ENCODE data around the gene CACNB2. TPM values are rescaled to one million over a fixed set of nuclear protein-coding genes. Genes with fewer than 3 reads are reported as not detected.

CACNB2 gene
- total RNA-seq, 1 donor from 2014 or later: 3.5 TPM

DNA sequence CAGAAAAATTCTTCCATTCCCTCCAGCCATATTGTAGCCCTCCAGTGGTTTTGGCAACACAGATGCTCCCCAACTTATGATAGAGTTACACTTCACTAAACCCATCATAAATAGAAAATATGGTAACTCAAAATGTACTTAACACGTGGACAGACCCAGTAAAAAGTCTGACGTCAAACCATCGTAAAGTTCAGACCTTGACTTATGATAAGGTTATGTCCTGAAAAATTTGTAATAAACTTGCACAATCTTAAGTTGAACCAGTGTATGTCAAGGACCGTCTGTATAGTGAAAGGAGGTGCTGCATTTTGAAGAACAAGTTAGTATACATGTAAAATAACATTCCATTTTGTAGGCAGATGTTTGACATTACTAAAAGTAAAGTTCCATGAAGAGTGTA, 368.4 kb downstream of the CACNB2 start:
- no peaks in the 10 kb centered on the region for H3K27me3 Mint-ChIP-seq (ENCODE audit: insufficient read depth, low read depth)
- no peaks in the 10 kb centered on the region for H3K9me3 ChIP-seq (ENCODE audit: low read depth)
- H3K9me3 Mint-ChIP-seq: no peaks in the 10 kb centered on the region
- H3K4me1 Mint-ChIP-seq: no peaks in the 10 kb centered on the region
- no peak overlapping the region for H3K4me3 Mint-ChIP-seq
- TF ChIP-seq EZH2phosphoT487 (IDR thresholded peaks at IDR 0.05) (no peak), EZH2 (IDR thresholded peaks at IDR 0.05) (no peak), CTCF (IDR thresholded peaks at IDR 0.05) (no peak)
- H3K9ac ChIP-seq: no peak overlapping the region
- no peaks in the 10 kb centered on the region for H3K4me1 ChIP-seq
- H3F3A ChIP-seq (ENCODE audit: low read depth): no peaks in the 10 kb centered on the region
- H3K79me2 ChIP-seq (ENCODE audit: low read depth): no peaks in the 10 kb centered on the region
- no peaks in the 10 kb centered on the region for H4K20me1 ChIP-seq (ENCODE audit: low read depth)
- H3K27me3 ChIP-seq: no peaks in the 10 kb centered on the region
- H3K27ac ChIP-seq: no peak overlapping the region
- no peak overlapping the region for H2AFZ ChIP-seq (replicated peaks)
- no peaks in the 10 kb centered on the region for H3K36me3 ChIP-seq
- no peak overlapping the region for H3K27ac Mint-ChIP-seq
- no peak overlapping the region for H3K4me2 ChIP-seq
- no peak overlapping the region for H3K4me3 ChIP-seq
- DNase-seq (ENCODE audit: low spot score): no peak
- no peaks in the 10 kb centered on the region for H3K36me3 Mint-ChIP-seq

- no peak overlapping the region for H3K27ac Mint-ChIP-seq
- H3K36me3 Mint-ChIP-seq: no peaks in the 10 kb centered on the region
- H3K27me3 Mint-ChIP-seq (ENCODE audit: insufficient read depth, low read depth): no peaks in the 10 kb centered on the region
- Histone ChIP-seq H3K9me3 (ENCODE audit: low read depth) (no peaks in the 10 kb centered on the region), H3K27me3 (no peaks in the 10 kb centered on the region), H3K79me2 (ENCODE audit: low read depth) (no peaks in the 10 kb centered on the region), H3K9ac (no peak overlapping the region), H3K4me3 (no peak overlapping the region), H2AFZ (replicated peaks) (no peak overlapping the region), H3F3A (ENCODE audit: low read depth) (no peaks in the 10 kb centered on the region), H3K36me3 (no peaks in the 10 kb centered on the region), H3K4me2 (no peak overlapping the region), H3K27ac (no peak overlapping the region), H4K20me1 (ENCODE audit: low read depth) (no peaks in the 10 kb centered on the region), H3K4me1 (no peaks in the 10 kb centered on the region)
- no peaks in the 10 kb centered on the region for H3K9me3 Mint-ChIP-seq
- DNase-seq (ENCODE audit: low spot score): no peak
- no peaks in the 10 kb centered on the region for H3K4me1 Mint-ChIP-seq
- no peak for TF ChIP-seq CTCF (IDR thresholded peaks at IDR 0.05)
- no peak for TF ChIP-seq EZH2phosphoT487 (IDR thresholded peaks at IDR 0.05)
- no peak for TF ChIP-seq EZH2 (IDR thresholded peaks at IDR 0.05)
- no peak overlapping the region for H3K4me3 Mint-ChIP-seq
These were observed 374.3 kb downstream of the CACNB2 start for GRCh38 chr10:18514537-18514936.

DNA sequence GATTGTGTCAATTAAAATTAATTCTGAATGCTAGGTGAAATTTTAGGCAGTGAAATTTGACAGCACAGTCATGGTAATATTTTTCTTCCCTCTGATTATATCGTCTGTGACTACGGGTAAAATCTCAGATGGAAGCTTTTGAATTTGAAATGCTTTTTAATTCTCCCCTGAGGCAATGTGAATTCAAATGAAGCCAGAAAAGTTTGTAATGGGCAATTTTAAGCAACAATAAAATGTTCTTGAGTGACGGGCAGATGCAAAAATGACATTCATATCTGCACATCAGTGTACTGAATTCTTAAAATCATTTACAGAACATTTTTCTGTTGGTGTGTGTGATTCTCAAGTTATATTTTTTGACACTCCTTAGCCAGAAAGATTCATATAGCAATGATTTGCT, 376.6 kb downstream of the CACNB2 start:
- Histone ChIP-seq H3K4me3 (no peak overlapping the region), H3K9me3 (ENCODE audit: low read depth) (no peaks in the 10 kb centered on the region), H3K79me2 (ENCODE audit: low read depth) (no peaks in the 10 kb centered on the region), H4K20me1 (ENCODE audit: low read depth) (no peaks in the 10 kb centered on the region), H3K36me3 (no peaks in the 10 kb centered on the region), H3K4me2 (no peak overlapping the region), H3K27ac (no peak overlapping the region), H3F3A (ENCODE audit: low read depth) (no peaks in the 10 kb centered on the region), H3K9ac (no peak overlapping the region), H3K27me3 (no peaks in the 10 kb centered on the region), H3K4me1 (no peaks in the 10 kb centered on the region), H2AFZ (replicated peaks) (no peak overlapping the region)
- DNase-seq (ENCODE audit: low spot score): no peak
- TF ChIP-seq CTCF (IDR thresholded peaks at IDR 0.05): no peak
- no peak for TF ChIP-seq EZH2phosphoT487 (IDR thresholded peaks at IDR 0.05)
- no peak overlapping the region for H3K27ac Mint-ChIP-seq
- no peaks in the 10 kb centered on the region for H3K9me3 Mint-ChIP-seq
- H3K4me3 Mint-ChIP-seq: no peak overlapping the region
- no peaks in the 10 kb centered on the region for H3K27me3 Mint-ChIP-seq (ENCODE audit: insufficient read depth, low read depth)
- H3K36me3 Mint-ChIP-seq: no peaks in the 10 kb centered on the region
- H3K4me1 Mint-ChIP-seq: no peaks in the 10 kb centered on the region

GRCh38 chr10:18523025-18523424, 382.8 kb downstream of the CACNB2 start:
- Mint-ChIP-seq H3K4me1 (peaks cover 7% of the 10 kb centered on the region), H3K4me3 (no peak overlapping the region), H3K27me3 (ENCODE audit: insufficient read depth, low read depth) (no peaks in the 10 kb centered on the region), H3K36me3 (no peaks in the 10 kb centered on the region), H3K9me3 (no peaks in the 10 kb centered on the region), H3K27ac (no peak overlapping the region)
- Histone ChIP-seq H3F3A (ENCODE audit: low read depth) (no peaks in the 10 kb centered on the region), H3K4me2 (no peak overlapping the region), H3K79me2 (ENCODE audit: low read depth) (no peaks in the 10 kb centered on the region), H3K36me3 (no peaks in the 10 kb centered on the region), H3K4me3 (no peak overlapping the region), H3K9me3 (ENCODE audit: low read depth) (no peaks in the 10 kb centered on the region), H3K4me1 (no peaks in the 10 kb centered on the region), H3K27me3 (no peaks in the 10 kb centered on the region), H3K9ac (no peak overlapping the region), H4K20me1 (ENCODE audit: low read depth) (no peaks in the 10 kb centered on the region), H3K27ac (no peak overlapping the region), H2AFZ (replicated peaks) (no peak overlapping the region)
- no peak for TF ChIP-seq CTCF (IDR thresholded peaks at IDR 0.05)
- no peak for TF ChIP-seq EZH2 (IDR thresholded peaks at IDR 0.05)
- TF ChIP-seq EZH2phosphoT487 (IDR thresholded peaks at IDR 0.05): no peak
- no peak for DNase-seq (ENCODE audit: low spot score)

Data from neural progenitor cell (in vitro differentiated cells).